ENCODE measurements around the gene RNASE12. TPM values are rescaled to one million over a fixed set of nuclear protein-coding genes. Genes with fewer than 3 reads are reported as not detected.
"Not testable (repeated sequence)": the region's sequence is repeated elsewhere in the genome, so short reads cannot be mapped to it uniquely, and the experiment has no call there.

The RNASE12 gene
- total RNA-seq, 1 donor from 2014 or later = not detected

DNA sequence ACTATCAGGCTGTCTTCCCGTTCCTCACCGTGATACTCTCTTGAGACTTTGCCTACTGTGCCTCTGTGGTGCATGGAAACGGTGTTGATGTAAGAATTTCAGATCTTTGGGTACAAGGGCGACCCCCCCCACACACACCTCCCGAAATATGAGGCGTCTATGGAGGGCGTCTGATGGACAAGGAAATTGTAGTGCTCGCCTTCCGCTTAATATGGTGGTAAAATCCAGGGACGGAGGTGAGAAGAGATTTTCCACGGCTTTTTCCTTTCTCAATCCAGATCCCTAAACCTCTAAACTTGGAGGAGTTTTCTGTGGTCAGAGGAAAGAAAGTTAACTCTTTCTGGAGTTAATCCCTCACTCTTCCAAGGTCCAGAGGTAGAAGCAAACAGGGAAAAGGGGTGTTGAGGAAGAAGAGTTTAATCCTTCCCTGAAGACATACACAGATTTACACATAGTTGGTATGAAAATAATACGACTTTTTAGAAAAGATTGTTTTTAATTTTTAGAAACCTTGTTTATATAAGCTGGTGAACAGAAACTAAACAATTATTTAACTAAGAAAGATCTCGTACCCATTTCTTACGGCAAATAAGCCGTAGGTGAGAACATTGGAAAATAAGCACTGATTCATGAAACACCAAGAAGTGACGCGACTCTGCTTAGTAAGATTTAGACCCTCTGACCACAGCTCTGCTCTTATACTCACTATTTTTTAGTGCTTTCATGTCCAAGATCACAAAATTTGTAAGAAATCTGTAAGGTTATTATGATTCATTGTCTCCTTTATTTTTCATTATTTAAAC is 23.1 kb upstream of the RNASE12 start:
- DNase-seq (ENCODE audit: low read depth, low spot score) = no peak

DNA sequence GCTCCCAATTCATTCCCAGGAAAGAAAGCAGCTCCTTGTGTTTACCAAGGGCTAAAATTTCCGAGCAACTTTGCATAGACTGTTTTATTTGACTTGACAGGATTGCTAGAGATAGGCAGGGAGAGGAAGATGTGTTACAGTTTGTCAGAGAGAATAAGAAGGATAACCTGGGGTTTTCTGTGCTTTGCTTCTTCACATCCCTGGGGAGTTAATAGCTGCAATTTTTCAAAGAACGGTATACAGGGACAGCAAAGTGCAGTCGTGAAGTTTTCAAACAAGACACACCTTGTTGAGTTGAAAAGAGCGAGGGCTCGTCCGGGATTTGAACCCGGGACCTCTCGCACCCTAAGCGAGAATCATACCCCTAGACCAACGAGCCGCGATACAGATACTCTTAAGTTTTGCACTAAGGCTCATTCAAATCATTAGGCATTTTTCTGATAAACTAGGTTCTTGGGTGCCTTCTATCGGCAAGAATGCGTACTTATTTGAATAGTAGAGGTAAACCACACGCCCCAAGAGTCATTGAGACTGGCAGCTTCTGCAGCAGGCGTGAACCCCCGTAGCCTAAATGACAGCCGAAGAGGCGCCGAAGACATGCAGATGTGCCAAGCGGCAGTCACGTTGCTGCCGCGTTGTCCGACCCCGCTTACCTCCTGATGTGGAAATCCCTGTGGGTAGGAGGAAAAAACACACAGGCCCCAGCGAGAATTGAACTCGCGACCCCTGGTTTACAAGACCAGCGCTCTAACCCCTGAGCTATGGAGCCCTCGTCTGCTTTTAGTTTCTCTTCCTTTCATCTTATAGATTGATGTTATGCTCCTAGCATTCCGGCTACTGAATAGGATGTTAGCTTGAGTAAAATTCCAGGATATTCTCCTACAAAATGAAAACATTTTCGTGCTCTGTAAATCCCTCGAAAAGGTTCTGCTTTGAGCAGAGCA is 22.2 kb upstream of the RNASE12 start:
- DNase-seq (ENCODE audit: low read depth, low spot score) = peak; percentile 85

DNA sequence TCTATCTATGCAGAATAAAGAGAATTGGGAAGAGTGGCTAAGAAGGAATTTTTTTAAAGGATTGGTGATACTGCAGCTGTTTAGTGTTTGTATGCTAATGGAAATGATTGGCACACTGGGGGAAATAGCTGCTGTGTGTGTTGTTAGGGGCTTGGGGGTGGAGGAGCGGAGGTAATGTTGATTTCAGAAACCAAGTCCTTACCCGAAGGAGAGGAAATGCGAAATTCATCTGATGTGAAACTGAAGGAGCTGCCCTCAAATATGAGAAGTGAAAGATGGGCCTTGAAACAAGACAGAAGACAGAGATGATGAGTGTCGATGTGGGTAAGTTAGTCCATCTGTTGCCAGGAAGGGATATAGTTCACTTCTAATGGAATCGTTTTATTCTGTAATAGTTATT is 21.2 kb upstream of the RNASE12 start:
- no peak for DNase-seq (ENCODE audit: low read depth, low spot score)

DNA sequence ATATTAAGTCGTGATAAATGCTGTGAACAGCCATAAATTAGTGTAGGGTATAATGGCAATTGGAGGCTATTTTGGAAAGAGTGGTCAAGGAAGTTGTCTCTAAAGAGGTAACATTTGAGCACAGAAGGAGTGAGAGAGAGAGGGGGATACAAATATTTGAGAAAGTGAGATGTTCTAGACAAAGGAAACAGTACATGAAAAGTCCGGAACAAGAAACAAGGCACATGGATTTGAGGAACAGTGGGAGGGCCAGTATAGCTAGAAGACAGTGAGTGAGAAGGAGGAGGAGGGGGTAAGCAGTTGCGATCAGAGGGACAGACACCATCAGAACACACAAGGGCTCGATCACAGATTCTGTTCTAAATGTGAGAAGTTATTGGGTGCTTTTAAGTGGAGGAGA is 20.1 kb upstream of the RNASE12 start:
- no peak for DNase-seq (ENCODE audit: low read depth, low spot score)

DNA sequence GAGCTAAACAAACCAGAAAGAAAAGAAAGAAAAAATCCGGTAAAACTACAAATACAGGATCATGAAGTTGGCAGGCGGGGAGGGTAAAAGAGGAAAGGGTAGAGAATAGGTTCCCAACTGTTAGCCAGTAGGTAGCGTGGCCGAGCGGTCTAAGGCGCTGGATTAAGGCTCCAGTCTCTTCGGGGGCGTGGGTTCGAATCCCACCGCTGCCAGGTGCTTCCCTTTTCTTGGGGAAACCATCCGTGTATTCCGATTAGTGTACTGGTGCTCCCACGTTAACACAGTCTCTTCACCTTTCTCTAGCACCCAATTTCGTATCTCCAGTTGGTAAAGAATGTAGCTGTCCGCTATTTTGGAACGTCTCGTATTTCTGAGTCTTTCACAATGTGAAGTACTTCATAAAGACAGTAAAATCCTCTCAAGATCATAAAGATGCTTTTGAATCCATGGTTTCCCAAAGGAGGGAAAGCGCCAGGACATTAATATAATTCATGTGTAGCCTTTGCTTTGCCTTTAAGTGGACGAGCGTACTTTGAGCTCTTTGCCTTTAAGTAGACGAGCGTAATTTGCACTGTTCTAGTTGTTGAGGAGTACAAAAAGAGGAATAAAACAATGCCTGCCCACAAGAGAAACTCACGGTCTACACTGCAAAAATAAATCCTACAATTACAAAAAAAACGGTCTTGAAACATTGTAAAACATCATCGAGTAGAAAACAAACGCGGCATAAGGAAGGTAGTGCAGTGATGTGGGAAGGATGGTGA is 19.0 kb upstream of the RNASE12 start:
- no peak for DNase-seq (ENCODE audit: low read depth, low spot score)

DNA sequence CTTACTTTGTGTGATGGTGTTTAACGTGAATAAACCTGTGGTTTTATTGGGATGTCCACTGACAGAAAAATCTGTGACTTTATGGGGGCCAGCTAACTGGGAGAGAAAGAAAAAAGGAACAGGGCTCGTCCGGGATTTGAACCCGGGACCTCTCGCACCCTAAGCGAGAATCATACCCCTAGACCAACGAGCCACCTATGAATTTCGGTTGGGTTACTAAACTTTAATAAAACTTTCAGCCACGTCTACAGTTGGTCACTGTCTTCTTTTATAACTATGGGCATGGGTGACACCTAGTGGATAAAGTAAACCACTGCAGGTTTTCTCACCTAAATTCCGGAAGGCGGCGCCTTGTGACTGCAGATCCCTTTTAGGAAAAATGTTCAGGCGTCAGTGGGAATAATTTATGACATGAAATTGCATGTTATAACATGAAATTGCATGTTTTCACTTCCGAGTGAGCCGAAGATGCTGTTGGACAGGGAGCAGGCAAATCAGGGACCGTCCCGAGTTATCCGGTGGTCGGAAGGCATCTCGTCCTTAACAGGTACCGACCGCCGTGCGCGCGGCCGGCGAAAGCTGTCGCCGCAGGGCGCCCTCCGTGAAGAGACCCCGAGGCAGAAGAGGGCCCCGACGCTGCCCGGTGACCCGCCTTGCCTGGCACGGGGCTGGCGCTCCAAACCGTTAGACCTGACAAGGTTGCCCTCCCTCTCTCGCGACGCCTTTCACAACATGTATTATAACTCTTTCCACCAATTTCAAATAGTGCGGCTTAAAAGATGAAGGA is 18.2 kb upstream of the RNASE12 start:
- DNase-seq (ENCODE audit: low read depth, low spot score) = peak; percentile 53

DNA sequence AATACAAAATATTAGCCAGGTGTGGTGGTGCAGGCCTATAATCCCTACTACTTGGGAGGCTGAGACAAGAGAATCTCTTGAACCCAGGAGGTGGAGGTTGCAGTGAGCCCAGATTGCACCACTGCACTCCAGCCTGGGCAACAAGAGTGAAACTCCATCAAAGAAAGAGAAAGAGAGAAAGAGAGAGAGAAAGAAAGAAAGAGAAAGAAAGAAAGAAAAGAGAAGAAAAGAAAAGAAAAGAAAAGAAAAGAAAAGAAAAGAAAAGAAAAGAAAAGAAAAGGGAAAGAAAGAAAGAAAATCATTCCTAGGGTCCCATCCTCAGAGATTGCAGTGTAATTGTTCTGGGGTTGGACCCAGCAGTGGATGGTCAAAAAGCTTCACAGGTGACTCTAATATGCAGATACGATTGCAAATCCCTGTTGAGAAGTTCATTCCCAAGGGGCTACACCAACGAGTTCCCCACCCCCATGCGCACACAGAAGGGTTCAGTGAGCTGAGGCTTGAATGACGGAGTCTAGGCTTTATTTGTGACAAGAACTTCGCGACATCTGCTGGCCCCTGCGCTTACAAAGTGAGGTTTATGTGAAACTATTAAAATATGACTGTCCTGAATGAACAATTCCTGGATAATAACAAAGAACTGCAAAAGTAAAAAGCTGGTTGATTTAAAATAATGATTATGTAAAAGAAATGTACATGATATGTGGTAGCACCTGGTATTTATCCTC is 17.4 kb upstream of the RNASE12 start:
- no peak for DNase-seq (ENCODE audit: low read depth, low spot score)

DNA sequence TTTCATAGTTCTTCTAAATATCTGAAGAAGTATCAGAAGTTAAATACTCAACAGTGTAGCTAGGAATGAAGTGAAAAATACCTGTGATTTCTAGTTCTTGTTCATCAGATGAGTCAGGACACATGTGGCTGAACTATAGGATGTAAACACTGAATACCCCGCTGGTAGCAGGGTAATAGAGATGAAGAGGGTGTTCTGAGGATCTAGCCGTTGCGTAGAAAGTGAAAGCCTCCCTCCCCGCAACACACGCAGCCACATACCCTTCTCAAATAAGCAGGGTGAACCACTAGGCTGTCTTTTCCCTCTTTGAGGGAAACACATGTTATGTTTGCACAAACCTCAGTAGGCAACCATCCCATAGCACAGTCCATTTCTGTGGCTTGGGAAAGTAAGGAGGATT is 16.4 kb upstream of the RNASE12 start:
- no peak for DNase-seq (ENCODE audit: low read depth, low spot score)

DNA sequence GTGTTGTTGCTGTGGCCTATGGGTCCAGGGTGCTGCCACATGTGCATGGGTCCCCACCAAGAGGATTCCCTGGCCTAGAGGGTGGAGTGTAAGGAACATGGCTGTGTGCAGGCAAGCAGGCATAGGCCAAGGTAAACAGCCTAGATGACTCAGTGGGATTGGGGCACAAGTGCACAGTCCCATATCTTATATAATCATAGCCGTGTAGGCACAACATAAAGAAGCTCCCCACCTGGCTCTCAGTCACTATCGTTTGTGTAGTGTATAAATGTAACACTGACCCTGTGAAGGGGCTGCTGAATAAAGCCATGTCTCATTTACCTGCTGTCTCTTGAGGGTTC is 15.7 kb upstream of the RNASE12 start:
- no peak for DNase-seq (ENCODE audit: low read depth, low spot score)

DNA sequence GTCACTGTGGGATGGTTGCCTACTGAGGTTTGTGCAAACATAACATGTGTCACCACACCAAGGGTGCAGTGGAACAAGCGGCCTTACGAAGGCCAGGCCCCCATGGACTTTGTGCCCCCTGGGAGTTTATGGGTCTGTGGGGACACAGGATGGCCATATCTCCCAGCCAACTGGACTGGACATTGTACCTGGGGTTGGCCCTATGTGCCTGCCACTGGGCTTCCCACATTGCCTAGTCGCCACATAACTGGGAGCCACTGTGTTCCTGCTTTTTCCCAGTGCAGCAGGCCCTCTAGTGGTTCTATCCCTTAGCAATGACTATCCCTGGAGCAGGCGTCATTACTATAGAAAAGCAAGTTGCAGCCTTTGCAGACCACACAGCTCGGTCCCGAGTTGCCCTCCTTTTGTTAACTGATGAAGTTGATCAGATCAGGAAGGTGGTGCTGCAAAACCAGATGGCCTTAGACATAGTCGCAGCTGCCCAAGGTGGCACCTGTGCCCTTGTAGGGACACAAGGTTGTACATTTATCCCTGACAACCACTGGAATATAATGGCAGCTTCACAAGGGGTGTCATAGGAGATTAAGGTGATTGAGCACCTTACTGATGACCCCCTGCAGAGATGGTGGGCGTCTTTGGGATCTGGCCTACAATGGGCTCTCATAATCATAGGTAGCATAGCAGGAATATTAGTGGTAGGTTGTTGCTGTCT is 15.2 kb upstream of the RNASE12 start:
- no peak for DNase-seq (ENCODE audit: low read depth, low spot score)

DNA sequence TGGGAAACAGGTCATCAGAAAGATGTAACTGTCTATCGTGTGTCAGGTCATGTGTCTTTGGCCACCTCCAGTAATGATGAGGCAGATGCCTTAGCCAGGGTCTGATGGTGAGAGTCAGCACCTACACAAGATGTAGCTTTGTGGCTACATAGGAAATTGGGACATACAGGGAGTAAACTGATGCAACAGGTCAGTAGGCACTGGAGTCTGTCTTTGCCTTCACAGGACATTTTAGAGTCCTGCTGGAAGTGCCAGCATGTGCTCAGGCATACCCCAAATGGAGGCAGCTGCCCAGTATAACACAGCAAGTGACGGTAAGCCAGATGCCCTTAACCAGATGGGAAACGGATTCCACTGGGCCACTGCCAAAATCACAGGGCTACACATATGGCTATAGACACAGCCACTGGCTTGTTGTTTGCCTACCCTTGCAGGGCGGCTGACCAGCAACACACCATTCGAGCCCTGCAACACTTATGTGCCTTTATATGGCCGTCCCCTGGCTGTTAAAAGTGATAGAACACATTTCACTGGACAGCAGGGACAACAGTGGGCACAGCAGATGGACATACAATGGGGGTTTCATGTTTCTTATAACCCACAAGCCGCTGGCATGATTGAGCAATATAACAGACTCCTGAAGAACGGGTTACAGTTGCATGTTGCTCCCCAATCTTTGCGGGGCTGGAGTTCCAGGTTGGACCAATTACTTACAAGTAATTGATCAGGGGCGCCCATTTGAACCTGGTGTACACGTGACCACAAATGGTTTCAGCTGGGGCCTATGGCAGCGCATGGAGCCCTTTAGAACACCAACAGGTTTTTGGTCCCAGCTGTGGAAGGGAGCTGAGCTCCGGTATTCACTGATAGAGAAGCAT is 12.9 kb upstream of the RNASE12 start:
- no peak for DNase-seq (ENCODE audit: low read depth, low spot score)

DNA sequence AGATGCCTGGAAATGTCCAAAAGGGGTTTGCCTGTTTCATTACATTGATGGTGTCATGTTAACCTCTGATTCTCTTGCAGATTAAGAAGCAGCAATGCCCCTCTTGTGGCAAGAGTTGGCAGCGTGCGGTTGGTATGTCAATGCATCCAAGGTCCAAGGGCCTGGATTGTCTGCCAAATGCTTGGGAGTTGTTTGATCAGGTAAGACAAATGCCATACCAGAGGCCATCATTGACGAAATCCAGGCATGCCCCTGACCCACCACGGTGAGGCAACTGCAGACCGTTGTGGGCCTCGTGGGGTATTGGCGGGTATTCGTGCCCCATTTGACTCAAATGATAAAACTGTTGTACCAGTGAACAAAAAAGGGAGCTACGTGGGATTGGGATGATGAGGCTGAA is 11.4 kb upstream of the RNASE12 start:
- no peak for DNase-seq (ENCODE audit: low read depth, low spot score)

DNA sequence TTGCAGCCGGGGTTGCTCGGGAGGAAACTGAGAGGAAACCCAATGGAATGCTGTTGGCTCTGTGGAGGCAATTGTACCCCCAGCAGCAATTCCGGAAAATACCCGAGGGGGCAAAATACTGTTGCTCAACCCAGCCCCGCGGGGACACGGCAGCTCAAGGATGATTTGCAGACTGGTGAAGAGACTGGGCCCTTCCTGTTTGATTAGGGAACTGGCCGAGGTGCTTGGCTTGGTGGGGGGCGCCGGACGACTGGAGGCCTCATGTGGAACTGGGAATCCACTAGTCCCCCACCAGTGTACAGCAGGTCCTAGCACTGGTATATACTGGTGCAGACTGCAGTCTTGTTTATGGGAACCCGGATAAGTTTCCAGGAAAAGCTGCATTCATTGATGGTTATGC is 10.3 kb upstream of the RNASE12 start:
- no peak for DNase-seq (ENCODE audit: low read depth, low spot score)

DNA sequence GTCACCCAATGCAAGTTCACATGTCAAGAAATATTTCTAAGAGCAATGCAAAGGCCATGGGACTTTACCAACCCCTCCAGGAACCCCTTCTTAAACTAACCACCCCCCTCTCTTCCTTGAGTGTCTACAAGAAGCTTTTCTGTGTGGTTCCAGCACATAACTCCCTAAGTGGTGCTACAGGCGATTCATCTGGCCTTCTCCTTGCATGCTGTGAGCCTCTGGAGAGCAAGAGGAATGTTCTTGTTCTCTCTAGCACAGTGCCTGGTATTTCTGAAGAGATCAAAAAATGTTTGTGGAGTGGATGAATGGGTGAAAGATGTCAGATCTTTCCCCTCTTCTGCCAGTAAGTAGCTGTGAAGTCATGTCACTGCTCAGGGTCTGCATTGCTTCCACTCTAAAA is 5.9 kb upstream of the RNASE12 start:
- no peak for DNase-seq (ENCODE audit: low read depth, low spot score)

DNA sequence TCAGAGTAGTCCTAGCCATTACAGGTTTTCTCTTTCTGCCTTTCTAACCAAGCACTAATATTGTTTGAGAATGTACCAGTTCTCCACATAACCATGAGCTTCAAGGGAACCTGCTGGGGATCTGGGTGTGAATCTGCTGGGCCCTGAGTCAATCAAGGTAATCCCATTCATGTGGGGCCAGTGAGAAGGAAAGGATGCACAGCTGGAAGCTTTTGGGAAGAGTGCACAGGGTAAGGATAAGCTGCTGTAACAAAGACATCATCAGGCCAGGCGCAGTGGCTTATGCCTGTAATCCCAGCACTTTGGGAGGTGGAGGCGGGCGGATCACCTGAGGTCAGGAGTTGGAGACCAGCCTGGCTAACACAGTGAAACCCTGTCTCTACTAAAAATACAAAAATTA is 4.5 kb upstream of the RNASE12 start:
- not testable (repeated sequence) for DNase-seq (ENCODE audit: low read depth, low spot score)

DNA sequence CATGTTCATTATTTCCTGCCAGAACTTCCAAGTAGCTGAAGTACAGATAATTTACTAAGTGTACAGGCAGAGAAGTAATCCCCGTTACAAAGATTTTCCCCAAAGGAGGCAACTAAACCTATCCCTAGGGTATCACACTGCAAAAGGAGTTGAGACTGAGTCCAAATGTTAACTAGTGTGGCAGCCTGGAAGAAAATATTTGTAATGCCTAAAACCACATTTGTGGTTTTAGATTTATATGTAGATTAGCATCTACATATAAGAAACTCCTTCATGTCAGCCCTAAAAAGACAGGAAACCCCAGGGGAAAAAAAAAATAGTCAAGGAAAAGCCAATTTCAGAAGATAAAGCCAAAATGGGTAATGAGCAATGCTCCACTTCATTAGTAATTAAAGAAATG is 1.4 kb upstream of the RNASE12 start:
- DNase-seq (ENCODE audit: low read depth, low spot score) = no peak

DNA sequence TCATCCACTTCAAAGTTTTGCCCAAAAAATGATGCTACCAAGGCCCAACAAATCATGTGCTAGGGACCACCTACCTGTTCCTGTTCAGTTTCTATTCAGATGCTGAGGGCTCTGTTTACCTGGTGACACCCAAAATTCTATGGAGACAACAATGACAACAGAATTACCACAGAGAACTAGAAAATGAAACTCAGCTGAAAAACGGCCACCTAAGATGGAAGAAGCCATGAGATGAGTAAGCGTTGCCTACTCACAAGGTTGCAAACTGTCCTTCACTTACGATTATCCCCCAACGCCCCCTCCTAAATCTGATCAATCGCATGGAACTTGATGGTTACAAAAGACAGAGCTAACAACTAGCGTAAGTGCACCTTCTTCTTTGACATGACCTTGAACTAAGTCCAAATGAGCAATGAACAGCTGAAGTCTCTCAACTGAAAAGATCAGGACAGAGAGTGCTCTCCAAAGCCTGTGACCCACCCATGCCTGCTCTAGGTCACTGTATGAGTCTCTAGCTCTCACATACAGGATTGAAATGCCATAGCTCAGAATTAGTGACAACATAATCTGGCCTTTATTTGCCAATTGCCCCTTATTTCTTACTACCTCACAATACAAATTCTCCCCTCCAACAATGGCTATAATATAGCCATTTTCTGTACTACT is 3.6 kb downstream of the RNASE12 start, which contains the start of gene RNASE11:
Gene RNASE11 (minus strand): TSS at position 513 of the 666 bp plus-strand sequence.
- no peak for DNase-seq (ENCODE audit: low read depth, low spot score)

DNA sequence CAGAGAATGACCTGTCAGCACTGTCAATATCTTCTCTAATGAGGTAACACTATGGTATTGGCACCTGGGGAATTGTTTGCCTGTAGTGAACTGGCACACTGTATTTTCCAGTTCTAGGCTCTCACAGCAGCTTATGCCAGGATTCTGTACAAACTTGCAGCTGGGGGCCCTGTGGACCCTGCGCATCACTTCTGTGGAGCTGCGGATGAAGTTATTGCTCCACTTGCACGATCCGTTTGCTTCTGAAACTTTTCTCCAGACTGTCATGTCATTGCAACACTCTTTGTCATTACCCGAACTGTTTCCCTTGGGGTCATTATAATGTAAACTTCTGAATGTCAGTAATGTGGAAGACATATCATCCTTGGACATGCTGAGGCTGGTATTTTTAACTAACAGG is 7.3 kb downstream of the RNASE12 start:
- DNase-seq (ENCODE audit: low read depth, low spot score) = no peak
